Ecto neural progenitor cell (in vitro differentiated cells): Measurements from ENCODE around the gene HK3.
A peak's percentile ranks its signal among the peaks of the same experiment; 100 is the strongest.

Source experiments
- DNase-seq: peaks from one replicate; pipeline ENCODE4 v3.0.0-alpha.2; 2018; ENCODE audit warnings: low spot score

HK3 gene

DNA sequence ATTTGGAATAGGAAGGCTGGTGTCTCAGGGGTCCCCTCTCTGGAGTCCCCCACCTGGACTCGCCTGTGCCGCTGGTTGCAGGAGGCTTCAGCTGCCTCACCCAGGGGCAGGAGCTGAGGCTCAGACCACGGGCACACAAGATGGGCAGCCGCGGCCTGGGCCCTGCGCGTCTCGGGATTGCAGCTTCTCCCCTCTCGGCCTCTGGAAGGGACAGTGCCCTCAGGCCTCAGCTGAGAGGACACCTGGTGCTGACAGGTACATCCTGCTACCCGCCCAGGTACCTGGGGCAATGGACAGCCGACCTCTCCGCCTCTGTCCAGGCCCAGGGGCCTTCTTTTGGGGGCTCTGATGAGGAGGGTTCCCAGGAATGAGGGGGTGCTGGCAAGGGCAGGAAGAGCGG is 50.5 kb downstream of the HK3 start:
- DNase-seq: no peak

DNA sequence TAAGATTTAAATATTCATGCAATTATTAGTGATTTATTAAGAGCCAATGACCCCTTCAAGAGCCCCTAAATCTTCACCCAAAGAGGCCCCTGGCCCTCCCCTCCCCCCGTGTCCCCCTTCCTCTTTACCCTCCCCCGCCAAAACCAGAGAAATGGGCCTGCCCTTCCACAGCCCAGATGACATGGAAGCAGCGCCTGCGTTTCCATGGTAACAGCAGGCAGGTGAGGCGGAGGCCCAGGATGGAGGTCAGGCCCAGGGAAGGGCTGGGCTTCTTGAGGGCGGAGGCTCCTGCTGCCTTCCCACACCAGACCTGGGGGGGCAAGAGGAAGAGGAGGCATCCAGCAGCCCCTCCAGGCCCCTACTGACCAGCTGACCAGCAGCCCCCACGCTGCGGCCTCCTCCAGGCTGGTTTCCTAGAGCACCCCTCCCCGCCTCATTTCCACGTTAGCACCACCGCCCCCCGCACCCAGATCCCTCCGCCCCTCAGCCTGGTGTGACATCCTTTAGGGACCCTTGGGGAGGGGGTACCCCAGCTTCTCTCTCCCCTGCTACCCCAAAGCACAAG is 51.3 kb downstream of the HK3 start:
- no peak for DNase-seq

DNA sequence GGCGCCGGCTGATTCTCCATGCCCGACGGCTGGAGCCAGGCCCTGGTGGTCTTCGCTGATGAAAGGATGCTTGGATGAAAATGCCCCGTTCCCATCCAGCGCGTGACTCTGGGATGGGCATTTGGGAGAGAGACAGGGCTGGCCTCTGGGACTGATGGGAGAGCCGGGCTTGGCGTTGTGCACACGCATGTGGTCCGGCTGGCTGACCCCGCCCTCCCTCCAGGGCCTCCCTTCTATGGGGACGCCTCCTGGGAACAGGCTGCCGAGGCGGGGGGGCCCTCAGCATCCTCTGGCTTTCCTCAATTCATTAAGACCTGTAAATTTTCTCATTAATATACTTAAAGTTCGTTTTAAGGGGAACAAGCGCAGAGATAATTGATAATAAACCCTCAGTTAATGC is 52.0 kb downstream of the HK3 start:
- no peak for DNase-seq

DNA sequence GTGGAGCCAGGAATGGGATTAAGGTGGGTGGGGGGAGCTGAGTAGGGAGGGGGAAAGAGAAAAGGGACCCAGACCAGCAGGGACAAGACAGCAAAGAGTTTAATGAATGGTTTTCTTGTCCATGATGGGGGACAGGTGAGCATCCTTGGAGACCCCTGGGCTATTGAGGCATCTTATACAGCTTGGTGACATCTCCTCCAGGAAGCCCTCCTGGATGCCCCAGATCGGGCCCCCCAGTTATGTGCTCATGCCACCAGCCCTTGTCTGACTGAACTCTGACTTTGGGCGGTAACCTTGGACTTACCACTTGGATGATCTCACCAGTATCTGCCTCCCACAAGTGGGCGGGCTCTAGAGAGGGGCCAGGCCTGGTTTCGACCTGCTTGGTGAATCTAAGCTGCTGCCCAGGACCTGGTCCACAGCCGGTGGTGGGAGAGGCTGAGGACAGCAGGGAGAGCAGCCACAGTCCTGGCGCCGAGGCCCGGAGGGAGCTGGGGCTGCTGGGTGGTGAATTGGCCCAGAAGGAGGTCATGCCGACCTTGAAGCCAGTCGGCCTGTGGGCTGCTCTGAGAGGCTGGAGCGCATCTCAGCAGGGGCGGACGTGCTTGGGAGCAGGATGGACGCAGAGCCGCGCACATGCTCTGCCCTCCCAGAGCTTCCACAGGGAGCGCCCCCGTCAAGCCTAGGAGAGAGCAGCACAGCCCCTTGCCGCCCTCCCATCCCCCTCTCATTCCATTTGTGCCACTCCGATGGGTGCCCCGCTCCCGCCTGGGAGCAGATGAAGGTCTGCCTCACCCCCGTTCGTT is 52.6 kb downstream of the HK3 start:
- DNase-seq: no peak

DNA sequence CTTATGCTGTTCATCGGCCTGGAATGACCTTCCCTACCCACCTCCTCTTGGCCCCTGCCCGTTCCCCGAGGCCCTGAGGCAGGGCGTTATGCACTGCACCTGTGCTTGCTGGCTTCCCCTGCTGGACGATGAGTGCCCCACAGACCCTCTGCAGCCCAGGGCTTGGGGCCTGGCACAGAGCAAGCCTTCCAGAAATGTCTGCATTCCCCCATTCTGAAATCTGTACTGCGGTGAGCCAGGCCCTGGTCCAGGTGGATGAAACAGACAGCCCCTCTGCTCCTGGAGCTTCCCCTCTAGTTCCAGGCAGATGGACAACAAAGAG is 53.8 kb downstream of the HK3 start:
- no peak for DNase-seq

DNA sequence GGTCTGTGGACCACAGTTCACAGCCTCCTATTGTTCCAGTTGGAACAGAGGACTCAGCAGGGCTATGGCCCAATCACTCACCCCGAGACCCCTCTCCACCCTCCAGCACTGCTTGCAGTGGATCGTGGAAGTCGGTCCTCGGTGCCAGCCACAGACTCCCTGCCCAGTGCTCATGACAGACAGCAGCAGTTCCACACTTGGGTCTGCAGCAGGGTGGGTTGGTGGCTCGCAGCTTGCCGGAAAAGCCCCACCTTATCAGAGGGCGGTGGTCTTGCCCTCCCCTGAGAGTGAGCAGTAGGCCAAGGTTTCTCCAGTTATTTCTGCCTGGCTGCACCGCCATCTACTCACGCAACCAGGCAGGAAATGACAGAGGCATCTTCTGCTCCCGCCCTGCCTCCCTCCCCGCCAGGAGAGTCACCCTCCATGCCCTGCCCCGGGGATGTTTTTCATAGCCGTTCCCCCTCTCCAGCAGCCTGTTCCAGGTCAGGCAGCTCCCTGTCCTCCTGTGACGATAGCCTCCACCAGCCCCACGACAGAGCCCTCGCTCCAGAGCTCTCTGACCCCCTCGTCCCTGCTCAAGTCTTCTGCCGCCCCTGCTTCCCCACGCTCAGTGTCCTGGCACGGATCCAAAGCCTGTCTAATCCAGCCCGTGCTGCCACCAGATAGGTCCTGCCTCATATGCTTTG is 54.3 kb downstream of the HK3 start:
- no peak for DNase-seq

DNA sequence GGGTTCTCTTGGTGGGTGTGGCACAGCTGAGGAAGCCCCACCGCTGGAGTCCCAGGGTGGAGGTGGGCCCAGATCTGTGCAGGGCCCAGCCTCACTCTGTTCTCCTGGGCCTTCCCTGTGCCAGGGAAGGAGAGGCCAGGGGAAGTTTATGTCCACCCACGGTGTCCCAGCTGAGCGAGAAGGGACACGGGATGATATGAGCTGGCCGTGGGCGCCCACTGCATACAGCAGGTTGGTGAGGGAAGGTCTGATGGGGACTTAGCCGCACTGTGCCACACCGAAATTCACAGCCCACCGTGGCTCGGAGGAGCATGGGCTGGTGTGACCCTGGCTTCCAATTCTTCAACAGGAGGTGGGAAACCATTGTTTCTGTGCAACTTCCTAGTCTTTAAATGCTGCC is 54.9 kb downstream of the HK3 start:
- DNase-seq: no peak

DNA sequence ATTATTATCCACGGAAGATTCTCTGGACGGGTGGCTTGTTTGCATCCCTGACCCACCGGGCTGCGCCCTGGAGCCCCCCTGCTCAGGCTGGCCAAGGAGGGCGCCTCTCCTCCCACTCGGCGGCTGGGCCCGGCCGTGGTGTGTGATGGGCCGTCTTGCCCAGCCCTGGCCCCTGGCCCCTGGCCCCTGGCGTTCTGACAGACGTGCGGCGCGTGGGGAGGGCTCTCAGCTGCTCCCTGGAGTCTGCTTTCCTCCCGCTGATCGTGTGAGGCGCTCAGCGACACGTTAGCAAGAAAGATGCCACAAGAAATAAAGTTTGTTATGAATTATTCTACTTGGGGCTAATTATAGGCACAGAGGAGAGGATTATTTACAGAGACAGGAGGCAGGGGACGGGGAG is 55.5 kb downstream of the HK3 start:
- DNase-seq: no peak

DNA sequence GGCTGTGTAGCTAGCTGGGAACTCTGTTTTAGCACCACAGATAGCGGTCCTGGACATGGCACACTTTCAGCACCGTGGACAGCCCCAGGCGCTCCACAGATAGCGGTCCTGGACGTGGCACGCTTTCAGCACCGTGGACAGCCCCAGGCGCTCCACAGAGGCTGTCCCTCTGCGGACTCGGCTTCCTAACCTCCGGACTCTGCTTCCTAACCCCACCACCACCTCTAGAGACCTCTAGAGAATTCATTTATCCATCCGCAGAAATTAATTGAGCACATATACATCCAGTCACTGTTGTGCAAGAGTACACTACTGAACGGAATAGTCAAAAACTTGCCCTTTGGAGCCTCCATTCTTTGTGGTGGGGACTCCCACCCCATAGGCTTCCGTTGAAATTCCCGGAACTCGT is 61.4 kb downstream of the HK3 start:
- DNase-seq: peak; percentile 95

DNA sequence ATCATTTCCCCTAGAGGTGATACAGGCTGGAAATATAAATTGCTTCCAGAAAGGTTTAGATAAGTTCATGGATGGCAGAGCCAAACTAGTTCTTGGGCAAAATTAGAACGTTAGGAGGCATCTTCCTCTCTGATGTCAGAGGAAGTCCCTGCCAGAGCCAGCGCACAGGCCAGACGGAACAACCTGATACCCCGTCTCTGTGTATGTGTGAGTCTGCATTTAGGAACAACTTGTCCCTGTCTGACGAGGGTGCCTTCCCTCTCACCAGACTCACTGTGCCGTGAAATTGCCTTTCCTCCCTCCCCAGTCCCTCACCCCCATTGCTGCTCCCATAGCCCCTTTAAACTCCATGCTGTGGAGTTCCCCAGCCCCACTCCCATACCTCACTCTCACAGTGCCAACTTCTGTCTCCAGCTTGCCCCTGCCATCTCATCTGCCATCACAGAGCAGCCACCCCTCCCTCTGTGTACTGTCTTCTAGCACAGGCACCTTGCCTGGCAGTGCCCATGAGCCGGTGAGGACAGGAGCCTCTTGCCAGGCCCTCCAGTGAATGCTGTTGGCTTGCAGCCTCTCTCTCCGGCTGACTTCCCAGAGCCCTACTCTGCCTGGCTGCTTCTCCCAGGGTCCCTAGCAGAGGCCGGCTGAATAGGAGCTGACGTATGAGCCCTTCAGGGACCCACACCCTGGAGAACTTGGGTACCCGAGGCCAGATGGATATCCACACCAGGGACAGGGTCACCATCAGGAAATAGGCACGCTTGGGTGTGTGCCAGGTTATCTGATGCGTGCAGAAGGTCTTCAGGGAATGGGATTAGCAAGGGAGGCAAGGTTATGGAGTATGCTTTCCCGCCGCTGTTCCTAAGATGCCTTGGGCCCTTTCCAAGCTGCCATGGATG is 62.1 kb downstream of the HK3 start:
- DNase-seq: no peak

DNA sequence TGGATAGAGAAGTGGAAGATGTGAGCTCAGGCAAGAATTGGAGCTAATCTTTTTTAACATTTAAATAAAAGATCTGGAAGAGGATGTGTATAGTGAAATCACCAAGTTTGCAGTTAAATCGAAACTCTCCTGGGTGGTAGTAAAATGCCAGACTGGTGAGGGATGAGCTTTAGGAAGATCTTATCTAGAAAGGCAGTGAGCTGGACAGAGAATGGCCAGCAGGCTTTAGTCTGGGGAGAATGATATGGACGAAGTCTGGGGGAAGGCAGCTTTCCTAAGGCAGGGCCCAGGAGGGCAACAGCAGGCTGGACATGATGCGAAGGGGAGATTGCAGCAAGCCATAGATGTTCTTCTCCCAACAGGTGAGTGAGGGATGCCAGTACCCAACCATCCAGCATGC is 63.2 kb downstream of the HK3 start:
- DNase-seq: no peak

DNA sequence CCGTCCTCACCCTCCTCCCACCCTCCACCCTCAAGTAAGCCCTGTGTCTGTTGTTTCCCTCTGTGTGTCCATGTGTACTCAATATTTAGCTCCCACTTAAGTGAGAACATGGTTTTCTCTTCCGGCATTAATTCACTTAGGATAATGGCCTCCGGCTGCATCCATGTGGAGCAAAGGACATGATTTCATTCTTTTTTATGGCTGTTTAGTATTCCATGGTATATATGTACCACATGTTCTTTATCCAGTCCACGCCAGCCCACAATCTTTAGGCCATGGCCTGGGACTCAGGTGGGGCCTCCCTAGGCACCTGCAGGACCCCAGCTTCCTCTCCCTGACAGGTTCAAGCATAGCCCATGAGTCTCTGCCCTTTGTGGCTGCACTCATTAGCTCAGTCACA is 65.9 kb downstream of the HK3 start:
- no peak for DNase-seq

DNA sequence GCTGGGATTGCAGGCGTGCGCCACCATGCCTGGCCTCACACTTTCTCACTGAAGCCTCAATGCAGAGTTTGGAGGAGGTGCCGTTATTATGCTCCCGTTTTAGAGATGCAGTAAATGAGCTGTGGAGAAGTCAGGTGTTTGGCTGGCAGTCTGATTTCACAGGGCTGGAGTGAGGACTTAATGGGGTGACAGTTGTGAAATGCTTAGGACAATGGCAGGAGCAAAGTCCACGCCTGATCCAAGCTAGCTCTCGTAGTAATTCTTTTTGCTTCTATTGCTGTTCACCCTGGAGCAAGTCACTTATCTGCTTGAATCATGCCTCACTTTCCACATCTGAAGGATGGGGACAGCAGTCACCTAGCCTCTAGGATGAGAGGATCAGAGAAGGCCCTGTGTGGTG is 67.0 kb downstream of the HK3 start:
- DNase-seq: no peak

DNA sequence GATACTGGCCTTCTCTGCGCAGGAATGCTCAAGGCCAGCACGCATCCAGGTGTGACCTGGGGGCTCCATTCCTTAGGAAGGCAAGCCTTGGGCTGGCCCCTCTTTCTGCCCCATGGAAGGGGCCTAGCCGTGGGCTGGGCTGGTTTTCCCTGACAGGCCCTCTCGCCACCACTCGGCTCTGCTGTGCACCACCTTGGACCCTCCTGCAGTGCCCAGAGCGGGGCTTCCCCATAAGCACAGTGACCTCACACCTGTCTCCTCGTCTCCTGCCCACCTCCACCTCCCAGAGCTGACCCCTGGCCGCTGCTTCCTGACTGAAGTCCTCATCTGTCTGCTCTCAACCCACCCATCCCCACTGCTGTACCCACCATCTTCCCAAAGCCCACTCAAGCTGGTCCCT is 67.7 kb downstream of the HK3 start:
- no peak for DNase-seq

DNA sequence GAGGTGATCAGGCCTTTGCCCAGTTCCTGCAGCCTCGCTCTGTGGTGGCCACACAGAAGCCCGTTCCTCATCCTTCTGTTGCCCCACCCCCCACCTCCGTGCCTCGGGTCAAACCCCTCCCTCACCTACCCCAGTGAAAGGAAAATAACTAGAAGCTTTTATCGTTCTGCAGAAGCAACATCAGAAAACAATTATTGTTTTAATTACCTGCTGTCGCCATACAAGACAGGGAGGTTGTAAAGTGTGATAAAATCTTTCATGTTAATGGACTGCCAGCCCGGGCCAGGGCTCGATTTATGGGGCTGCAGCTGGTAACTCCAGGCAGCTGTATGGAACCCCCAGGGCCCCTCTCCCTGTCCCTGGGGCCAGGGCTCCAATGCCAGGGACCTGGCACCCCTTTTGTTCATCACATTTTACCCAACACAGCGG is 68.1 kb downstream of the HK3 start:
- DNase-seq: no peak
